HepG2 (cell line): ENCODE measurements around the gene CREBBP. TPM values are rescaled to one million over a fixed set of nuclear protein-coding genes. Genes with fewer than 3 reads are reported as not detected.

Source experiments
- FOSL2 ChIP-seq: sonication (generic); formaldehyde crosslinking; IDR thresholded peaks from 2 replicates; pipeline ENCODE4 v1.4.0; 2020; ENCODE audit warnings: missing genetic modification reagents
- IRF2 ChIP-seq: IDR thresholded peaks from 2 replicates; pipeline ENCODE4 v1.6.1; 2018; ENCODE audit warnings: missing genetic modification reagents, missing compliant biosample characterization
- MAFK ChIP-seq, 2 experiments: IDR thresholded peaks in 1 of 2; conservative IDR thresholded peaks in 1 of 2; 2 replicates each; pipeline ENCODE4 v1.6.1; 2011; ENCODE audit warnings: improper control_type of control experiment in 2 of 2, low read length in 2 of 2
- MXI1 ChIP-seq: IDR thresholded peaks from 3 replicates; pipeline ENCODE4 v1.6.1; 2012; ENCODE audit warnings: low read depth, low read length, inconsistent platforms, borderline replicate concordance
- RAD21 ChIP-seq: fragments of 450-650 bp; formaldehyde crosslinking; IDR thresholded peaks from 2 replicates; pipeline ENCODE4 v1.5.0; 2020; ENCODE audit warnings: mild to moderate bottlenecking
- RXRB ChIP-seq: IDR thresholded peaks from 2 replicates; pipeline ENCODE4 v1.6.1; 2016; ENCODE audit warnings: borderline replicate concordance, missing genetic modification reagents, missing compliant biosample characterization
- SIN3A ChIP-seq: IDR thresholded peaks from 2 replicates; pipeline ENCODE4 v1.6.1; 2011; ENCODE audit warnings: low read depth, mild to moderate bottlenecking, control low read depth, low read length, borderline replicate concordance
- TARDBP ChIP-seq: sonication (generic); formaldehyde crosslinking; IDR thresholded peaks from 2 replicates; pipeline ENCODE4 v1.8.0; 2022; ENCODE audit warnings: mild to moderate bottlenecking, missing genetic modification reagents
- YY1 ChIP-seq: IDR thresholded peaks from 2 replicates; pipeline ENCODE4 v1.6.1; 2011; ENCODE audit warnings: low read length, low read depth, moderate library complexity, mild to moderate bottlenecking; ENCODE audit not compliant: insufficient read depth, insufficient replicate concordance
- ZBTB38 ChIP-seq: sonication (generic); formaldehyde crosslinking; IDR thresholded peaks from 2 replicates; pipeline ENCODE4 v1.5.1; 2020; ENCODE audit warnings: mild to moderate bottlenecking, missing genetic modification reagents
- ZBTB49 ChIP-seq: sonication (generic); formaldehyde crosslinking; IDR thresholded peaks from 2 replicates; pipeline ENCODE4 v1.4.0; 2020; ENCODE audit warnings: missing genetic modification reagents, borderline replicate concordance
- ZFP90 ChIP-seq: sonication (generic); formaldehyde crosslinking; IDR thresholded peaks from 2 replicates; pipeline ENCODE4 v1.8.0; 2022; ENCODE audit warnings: missing genetic modification reagents, mild to moderate bottlenecking, inconsistent platforms, borderline replicate concordance
- ZFY ChIP-seq: sonication (generic); formaldehyde crosslinking; IDR thresholded peaks from 2 replicates; pipeline ENCODE4 v1.4.0; 2020; ENCODE audit warnings: missing genetic modification reagents
- ZMYM3 ChIP-seq: sonication (generic); formaldehyde crosslinking; IDR thresholded peaks from 2 replicates; pipeline ENCODE4 v1.5.1; 2020; ENCODE audit warnings: mild to moderate bottlenecking, missing genetic modification reagents
- ZNF136 ChIP-seq: sonication (generic); formaldehyde crosslinking; IDR thresholded peaks from 2 replicates; pipeline ENCODE4 v1.8.1; 2022; ENCODE audit warnings: low read depth, mild to moderate bottlenecking, moderate library complexity, missing genetic modification reagents
- ZNF33B ChIP-seq: sonication (generic); formaldehyde crosslinking; IDR thresholded peaks from 2 replicates; pipeline ENCODE4 v1.5.1; 2020; ENCODE audit warnings: mild to moderate bottlenecking, missing genetic modification reagents
- ZNF441 ChIP-seq: sonication (generic); formaldehyde crosslinking; IDR thresholded peaks from 2 replicates; pipeline ENCODE4 v1.7.0; 2021; ENCODE audit warnings: missing genetic modification reagents, borderline replicate concordance
- ZNF503 ChIP-seq: sonication (generic); formaldehyde crosslinking; IDR thresholded peaks from 2 replicates; pipeline ENCODE4 v1.4.0; 2020; ENCODE audit warnings: missing genetic modification reagents
- ZNF687 ChIP-seq: sonication (generic); formaldehyde crosslinking; IDR thresholded peaks from 2 replicates; pipeline ENCODE4 v1.5.1; 2020; ENCODE audit warnings: mild to moderate bottlenecking, missing genetic modification reagents, moderate library complexity
- ZNF720 ChIP-seq: sonication (generic); formaldehyde crosslinking; IDR thresholded peaks from 2 replicates; pipeline ENCODE4 v1.4.0; 2020; ENCODE audit warnings: missing genetic modification reagents
- ZNF724P ChIP-seq: sonication (generic); formaldehyde crosslinking; IDR thresholded peaks from 2 replicates; pipeline ENCODE4 v1.8.0; 2022; ENCODE audit warnings: missing genetic modification reagents, borderline replicate concordance
- ZSCAN9 ChIP-seq: IDR thresholded peaks from 2 replicates; pipeline ENCODE4 v1.6.1; 2016; ENCODE audit warnings: borderline replicate concordance
- polyA plus RNA-seq, 8 experiments: library from polyadenylated mRNA; depleted of rRNA in 3 of 8; stranded (reverse) in 7 of 8; unstranded in 1 of 8; fragments of >200 nt; fragmentation: Illumina TruSeq in 4 of 8; extraction: Trizol in 4 of 8; gene quantifications; 2 replicates each; pipeline versions ENCODE4 v1.2.1 to v1.2.3, GENCODE V29; 2011 to 2016; ENCODE audit warnings: low read depth in 4 of 8, missing spikeins in 1 of 8, mixed read lengths in 1 of 8; ENCODE audit not compliant: insufficient read depth in 1 of 8
- total RNA-seq, 5 experiments: library from RNA; depleted of rRNA; stranded (reverse); fragments of >200 nt; fragmentation: Illumina TruSeq; extraction: Trizol; gene quantifications; 2 replicates each; pipeline ENCODE4 v1.2.3, GENCODE V29; 2016; ENCODE audit warnings: low read depth in 1 of 5

Gene CREBBP
- total and polyA plus RNA-seq, 2 of the 13 experiments (the other 11 are each of a cell fraction or from before 2014, with no cell fraction given): 5.3 to 10.4 TPM

- TF ChIP-seq ZNF687 (CRISPR knock-in tag) (peak; percentile 78), ZMYM3 (CRISPR knock-in tag) (no peak), ZBTB49 (CRISPR knock-in tag) (no peak), RXRB (CRISPR knock-in tag) (peak; percentile 31; the same call in 1 of the 2 replicates), RAD21 (CRISPR knock-in tag) (peak; percentile 90), ZSCAN9 (CRISPR knock-in tag) (0 out of 2 replicates have a peak, but pooled peaks have one; percentile 13), MXI1 (peak; percentile 15; the same call in 1 of the 3 replicates), ZNF441 (CRISPR knock-in tag) (no peak), TARDBP (CRISPR knock-in tag) (no peak), ZNF136 (peak; percentile 90; the same call in 1 of the 2 replicates), ZNF503 (CRISPR knock-in tag) (0 out of 2 replicates have a peak, but pooled peaks have one; percentile 29), YY1 (peak; percentile 45), MAFK (conservative IDR thresholded peaks at IDR 0.05 in 1 of 2, IDR thresholded peaks at IDR 0.05 in 1 of 2; ENCODE audit: low read length in 2 of 2) (0 out of 4 replicates have a peak, but pooled peaks of 1 of the 2 experiments have one; percentile 1), ZBTB38 (CRISPR knock-in tag) (peak; percentile 95), ZFP90 (CRISPR knock-in tag) (no peak), ZNF720 (no peak), IRF2 (CRISPR knock-in tag) (0 out of 2 replicates have a peak, but pooled peaks have one; percentile 15), ZFY (CRISPR knock-in tag) (peak; percentile 16; the same call in 1 of the 2 replicates), SIN3A (no peak), FOSL2 (peak; percentile 79), ZNF724P (CRISPR knock-in tag) (no peak), ZNF33B (0 out of 2 replicates have a peak, but pooled peaks have one; percentile 33)
Measured at GRCh38 chr16:3690470-3690928, 190.0 kb downstream of the CREBBP start (continued).
